K562 (cell line): ENCODE results near the gene NTS. TPM values are rescaled to one million over a fixed set of nuclear protein-coding genes. Genes with fewer than 3 reads are reported as not detected.

Experiments used
- ATAC-seq: fragments of 200-7000 bp; cut with Tn5 transposase; 3 replicates; pipeline ENCODE4 v1.9.1; 2020; ENCODE audit warnings: moderate library complexity
- BruUV-seq: library from RNA; stranded (reverse); fragments of 400-500 nt; replicated peaks from 2 replicates; lab custom pipeline; 2021; lab: Mats Ljungman, UMichigan
- CTCF ChIA-PET: fragments of 300-600 bp; formaldehyde crosslinking; extraction: SDS; loops from one replicate; lab custom pipeline; 2021; ENCODE audit warnings: low intra/inter-chr PET ratio; lab: Yijun Ruan, JAX
- POLR2A ChIA-PET: fragments of 300-600, 350-650 bp; sonication (Branson Sonifier 250); formaldehyde crosslinking; extraction: SDS; loops from one replicate; lab custom pipeline; 2021; ENCODE audit warnings: antibody characterized with exemption, inconsistent platforms; lab: Yijun Ruan, JAX
- DNase-seq, 4 experiments: peaks; one replicate each; pipeline versions ENCODE4 v3.0.0 to v3.0.0-alpha.2; 2011 to 2018; ENCODE audit warnings: low spot score in 3 of 4, mixed read lengths in 3 of 4; ENCODE audit errors: extremely low read depth in 1 of 4
- FAIRE-seq: peaks from 2 replicates; lab custom pipeline; 2011; peaks lifted over from hg19 to GRCh38; lab: Jason Lieb, UNC
- H2AFZ ChIP-seq: 2 replicates; pipeline ENCODE4 v1.6.0; 2011; ENCODE audit warnings: low read depth, low read length, control low read depth, inconsistent platforms
- H3K27ac ChIP-seq: fragments of 200-600 bp; 3 replicates; pipeline ENCODE4 v1.8.0; 2011; ENCODE audit warnings: low read depth, mild to moderate bottlenecking, control low read depth, inconsistent platforms, low read length, moderate library complexity, mixed read lengths; ENCODE audit errors: extremely low read depth
- H3K27me3 ChIP-seq, 2 experiments: fragments of 300-600 bp in 1 of 2; 2 replicates in 1 of 2; 3 replicates in 1 of 2; pipeline versions ENCODE4 v1.6.0 to v1.8.0; 2011; ENCODE audit warnings: inconsistent platforms in 2 of 2, low read length in 2 of 2, mild to moderate bottlenecking in 1 of 2, mixed read lengths in 1 of 2, moderate library complexity in 1 of 2; ENCODE audit not compliant: control insufficient read depth in 2 of 2, insufficient read depth in 2 of 2
- H3K36me3 ChIP-seq: fragments of 300-600 bp; 3 replicates; pipeline ENCODE4 v1.8.0; 2011; ENCODE audit warnings: mild to moderate bottlenecking, low read length, inconsistent platforms; ENCODE audit not compliant: control insufficient read depth, insufficient read depth
- H3K4me1 ChIP-seq, 2 experiments: fragments of 200-600 bp in 1 of 2; replicated peaks in 1 of 2; 2 replicates in 1 of 2; 3 replicates in 1 of 2; pipeline versions ENCODE4 v1.5.1 to v1.8.0; 2011; ENCODE audit warnings: inconsistent platforms in 2 of 2, low read length in 2 of 2, mild to moderate bottlenecking in 1 of 2, mixed read lengths in 1 of 2, moderate library complexity in 1 of 2; ENCODE audit not compliant: control insufficient read depth in 2 of 2, insufficient read depth in 2 of 2
- H3K4me2 ChIP-seq: 2 replicates; pipeline ENCODE4 v1.6.1; 2011; ENCODE audit warnings: low read length, control low read depth, inconsistent platforms, mixed read lengths; ENCODE audit not compliant: insufficient read depth
- H3K4me3 ChIP-seq: fragments of 200-600 bp; sonication (generic), shearing (Covaris generic); 2 replicates; pipeline ENCODE4 v1.5.1; 2016; ENCODE audit warnings: control low read depth, inconsistent platforms
- H3K79me2 ChIP-seq: fragments of 200-600 bp; 3 replicates; pipeline ENCODE4 v1.8.0; 2011; ENCODE audit warnings: low read length, inconsistent platforms; ENCODE audit not compliant: control insufficient read depth, insufficient read depth
- H3K9ac ChIP-seq, 2 experiments: 2 replicates each; pipeline versions ENCODE4 v1.6.0 to v1.6.1; 2011; ENCODE audit warnings: low read depth in 2 of 2, low read length in 2 of 2, control low read depth in 1 of 2, inconsistent platforms in 1 of 2, mild to moderate bottlenecking in 1 of 2, mixed read lengths in 1 of 2; ENCODE audit not compliant: insufficient read depth in 1 of 2
- H3K9me1 ChIP-seq: one replicate; pipeline ENCODE4 v1.6.0; 2011; ENCODE audit warnings: inconsistent platforms, mild to moderate bottlenecking, low read length, moderate library complexity; ENCODE audit not compliant: control insufficient read depth, insufficient read depth
- H3K9me3 ChIP-seq: replicated peaks from 2 replicates; pipeline ENCODE4 v1.5.1; 2011; ENCODE audit warnings: low read depth, low read length, inconsistent platforms; ENCODE audit not compliant: control insufficient read depth, insufficient read depth
- H4K20me1 ChIP-seq: replicated peaks from 2 replicates; pipeline ENCODE4 v1.6.1; 2011; ENCODE audit warnings: low read length, inconsistent platforms, mixed read lengths; ENCODE audit not compliant: control insufficient read depth, insufficient read depth
- BCL6 ChIP-seq: fragments of 250-450 bp; sonication (Bioruptor Pico); IDR thresholded peaks from 2 replicates; pipeline ENCODE4 v1.4.0; 2020
- HDAC1 ChIP-seq, 2 experiments: fragments of 450-650 bp; IDR thresholded peaks; 2 replicates each; pipeline ENCODE4 v1.6.1; 2016 to 2017; ENCODE audit warnings: inconsistent platforms in 1 of 2, mild to moderate bottlenecking in 1 of 2, moderate library complexity in 1 of 2
- KLF16 ChIP-seq: IDR thresholded peaks from 2 replicates; pipeline ENCODE4 v1.6.1; 2016; ENCODE audit warnings: antibody characterized with exemption
- NONO ChIP-seq, 2 experiments: fragments of 200-400 bp in 1 of 2; fragments of 450-650 bp in 1 of 2; formaldehyde crosslinking in 1 of 2; IDR thresholded peaks; 2 replicates each; pipeline ENCODE4 v1.6.1; 2017; ENCODE audit warnings: low read depth in 2 of 2, mild to moderate bottlenecking in 2 of 2, moderate library complexity in 2 of 2, low read length in 1 of 2
- NRF1 ChIP-seq, 2 experiments: fragments of 450-650 bp; IDR thresholded peaks in 1 of 2; conservative IDR thresholded peaks in 1 of 2; 2 replicates each; pipeline ENCODE4 v1.6.1; 2014; ENCODE audit warnings: mild to moderate bottlenecking in 2 of 2
- NUFIP1 ChIP-seq: fragments of 450-650 bp; IDR thresholded peaks from 2 replicates; pipeline ENCODE4 v1.6.1; 2018; ENCODE audit not compliant: partially characterized antibody
- PHF20 ChIP-seq: fragments of 450-650 bp; IDR thresholded peaks from 2 replicates; pipeline ENCODE4 v1.6.1; 2018; ENCODE audit not compliant: partially characterized antibody
- POLR3G ChIP-seq: IDR thresholded peaks from 2 replicates; pipeline ENCODE4 v1.6.1; 2011; ENCODE audit not compliant: insufficient read length, insufficient replicate concordance; ENCODE audit errors: extremely low read depth
- SMARCE1 ChIP-seq: fragments of 450-650 bp; IDR thresholded peaks from 2 replicates; pipeline ENCODE4 v1.7.1; 2016; ENCODE audit warnings: mild to moderate bottlenecking
- SRSF1 ChIP-seq: fragments of 200-400 bp; formaldehyde crosslinking; IDR thresholded peaks from 2 replicates; pipeline ENCODE4 v1.6.1; 2017; ENCODE audit warnings: mild to moderate bottlenecking, low read depth, low read length, moderate library complexity
- TOE1 ChIP-seq, 2 experiments: fragments of 450-650 bp in 1 of 2; sonication (generic) in 1 of 2; formaldehyde crosslinking in 1 of 2; IDR thresholded peaks; 2 replicates each; pipeline versions ENCODE4 v1.7.1 to v1.8.0; 2016 to 2022; ENCODE audit warnings: borderline replicate concordance in 2 of 2, mild to moderate bottlenecking in 2 of 2, antibody characterized with exemption in 1 of 2, inconsistent platforms in 1 of 2, low read depth in 1 of 2, missing genetic modification reagents in 1 of 2, moderate library complexity in 1 of 2
- TRIM24 ChIP-seq, 2 experiments: fragments of 450-650 bp; IDR thresholded peaks; 2 replicates each; pipeline ENCODE4 v1.6.1; 2016
- ZNF175 ChIP-seq: fragments of 200-800 bp; sonication (Bioruptor generic); IDR thresholded peaks from 2 replicates; pipeline ENCODE4 v1.6.1; 2016; ENCODE audit warnings: low read depth, mild to moderate bottlenecking, missing genetic modification characterization, missing compliant biosample characterization
- ZNF436 ChIP-seq: fragments of 250-450, 450-650 bp; sonication (Bioruptor Pico); formaldehyde crosslinking; IDR thresholded peaks from 2 replicates; pipeline ENCODE4 v1.7.0; 2020; ENCODE audit warnings: mild to moderate bottlenecking
- ZNF699 ChIP-seq: fragments of 250-450 bp; sonication (Bioruptor Pico); IDR thresholded peaks from 2 replicates; pipeline ENCODE4 v1.8.0; 2021; ENCODE audit warnings: mild to moderate bottlenecking, moderate library complexity; ENCODE audit not compliant: insufficient replicate concordance
- in situ Hi-C: fragments of 300-500 bp; cut with MboI; formaldehyde crosslinking; loops from 4 replicates; pipeline ENCODE4 v1.15.0; 2018; ENCODE audit warnings: inconsistent platforms, mixed read lengths
- intact Hi-C: fragments of 100-400 bp; cut with micrococcal nuclease; formaldehyde crosslinking; loops from 2 replicates; pipeline ENCODE4 v1.14.2; 2022
- polyA plus RNA-seq, 8 experiments: library from polyadenylated mRNA; depleted of rRNA in 4 of 8; stranded (reverse) in 5 of 8; unstranded in 3 of 8; fragments of >200 nt; fragmentation: Nextera tagmentation in 2 of 8; fragmentation: Illumina TruSeq in 1 of 8; extraction: Ambion mirVana in 2 of 8; extraction: Trizol in 1 of 8; gene quantifications; 2 replicates each; pipeline versions ENCODE4 v1.2.1 to v1.2.3, GENCODE V29; 2011 to 2014; ENCODE audit warnings: inconsistent platforms in 1 of 8, missing spikeins in 1 of 8
- total RNA-seq, 7 experiments: library from RNA; depleted of rRNA in 6 of 7; stranded (reverse); fragments of >200 nt in 6 of 7; fragmentation: Illumina TruSeq in 2 of 7; extraction: Trizol in 2 of 7; gene quantifications; 2 replicates each; pipeline versions ENCODE4 v1.2.1 to v1.2.3, GENCODE V29; 2011 to 2021; ENCODE audit warnings: low replicate concordance in 1 of 7
- TF ChIP-seq, protein P1 (sequence below): sonication (generic); formaldehyde crosslinking; IDR thresholded peaks from 2 replicates; pipeline ENCODE4 v1.8.0; 2023; ENCODE audit warnings: mild to moderate bottlenecking, missing genetic modification reagents
- TF ChIP-seq, protein P2 (sequence below): fragments of 250-450 bp; sonication (Bioruptor Pico); IDR thresholded peaks from 2 replicates; pipeline ENCODE4 v1.4.0; 2020
- TF ChIP-seq, protein P3 (sequence below): IDR thresholded peaks from 3 replicates; pipeline ENCODE4 v1.6.1; 2011; ENCODE audit warnings: borderline replicate concordance, mild to moderate bottlenecking; ENCODE audit not compliant: insufficient read length, insufficient read depth

The NTS gene
- total and polyA plus RNA-seq, 9 of the 15 experiments (the other 6 are each of a cell fraction or from before 2014, with no cell fraction given), result 0.09 to 3.4 (median 0.18) TPM; not detected in 2

- H3K36me3 ChIP-seq, result no peaks in the 10 kb centered on the region
- no peak for DNase-seq
- no peak overlapping the region for H3K27ac ChIP-seq
- H3K79me2 ChIP-seq, result no peaks in the 10 kb centered on the region
- in situ Hi-C loops (no loop called here), intact Hi-C loops (no loop called here)
- H3K4me2 ChIP-seq, result no peak overlapping the region
- no peaks in the 10 kb centered on the region for H3K4me1 ChIP-seq
- no peak for ATAC-seq
- no peaks in the 10 kb centered on the region for H4K20me1 ChIP-seq
- no peaks in the 10 kb centered on the region for H3K9me3 ChIP-seq
- no peaks in the 10 kb centered on the region for H3K27me3 ChIP-seq
- no TSS peak for BruUV-seq
- FAIRE-seq, result no peak
- CTCF ChIA-PET, result no interaction called here
- H3K4me3 ChIP-seq, result no peak overlapping the region
- H3K9ac ChIP-seq, result no peak overlapping the region
- TF ChIP-seq SMARCE1 (no peak), NRF1 (conservative IDR thresholded peaks at IDR 0.05 in 1 of 2, IDR thresholded peaks at IDR 0.05 in 1 of 2) (no peak), NONO (IDR thresholded peaks at IDR 0.05; ENCODE audit: low read depth in 2 of 2, low read length in 1 of 2) (no peak), NUFIP1 (no peak), TOE1 (IDR thresholded peaks at IDR 0.05; ENCODE audit: borderline replicate concordance) (no peak), TOE1 (CRISPR knock-in tag; IDR thresholded peaks at IDR 0.05; ENCODE audit: borderline replicate concordance, low read depth) (no peak), KLF16 (no peak), PHF20 (no peak), ZNF699 (no peak), SRSF1 (no peak), POLR3G (no peak), ZNF175 (CRISPR knock-in tag) (no peak), ZNF436 (CRISPR knock-in tag) (no peak), BCL6 (CRISPR knock-in tag) (no peak), TRIM24 (IDR thresholded peaks at IDR 0.05) (no peak), HDAC1 (IDR thresholded peaks at IDR 0.05) (no peak)
- TF ChIP-seq, protein P1, sequence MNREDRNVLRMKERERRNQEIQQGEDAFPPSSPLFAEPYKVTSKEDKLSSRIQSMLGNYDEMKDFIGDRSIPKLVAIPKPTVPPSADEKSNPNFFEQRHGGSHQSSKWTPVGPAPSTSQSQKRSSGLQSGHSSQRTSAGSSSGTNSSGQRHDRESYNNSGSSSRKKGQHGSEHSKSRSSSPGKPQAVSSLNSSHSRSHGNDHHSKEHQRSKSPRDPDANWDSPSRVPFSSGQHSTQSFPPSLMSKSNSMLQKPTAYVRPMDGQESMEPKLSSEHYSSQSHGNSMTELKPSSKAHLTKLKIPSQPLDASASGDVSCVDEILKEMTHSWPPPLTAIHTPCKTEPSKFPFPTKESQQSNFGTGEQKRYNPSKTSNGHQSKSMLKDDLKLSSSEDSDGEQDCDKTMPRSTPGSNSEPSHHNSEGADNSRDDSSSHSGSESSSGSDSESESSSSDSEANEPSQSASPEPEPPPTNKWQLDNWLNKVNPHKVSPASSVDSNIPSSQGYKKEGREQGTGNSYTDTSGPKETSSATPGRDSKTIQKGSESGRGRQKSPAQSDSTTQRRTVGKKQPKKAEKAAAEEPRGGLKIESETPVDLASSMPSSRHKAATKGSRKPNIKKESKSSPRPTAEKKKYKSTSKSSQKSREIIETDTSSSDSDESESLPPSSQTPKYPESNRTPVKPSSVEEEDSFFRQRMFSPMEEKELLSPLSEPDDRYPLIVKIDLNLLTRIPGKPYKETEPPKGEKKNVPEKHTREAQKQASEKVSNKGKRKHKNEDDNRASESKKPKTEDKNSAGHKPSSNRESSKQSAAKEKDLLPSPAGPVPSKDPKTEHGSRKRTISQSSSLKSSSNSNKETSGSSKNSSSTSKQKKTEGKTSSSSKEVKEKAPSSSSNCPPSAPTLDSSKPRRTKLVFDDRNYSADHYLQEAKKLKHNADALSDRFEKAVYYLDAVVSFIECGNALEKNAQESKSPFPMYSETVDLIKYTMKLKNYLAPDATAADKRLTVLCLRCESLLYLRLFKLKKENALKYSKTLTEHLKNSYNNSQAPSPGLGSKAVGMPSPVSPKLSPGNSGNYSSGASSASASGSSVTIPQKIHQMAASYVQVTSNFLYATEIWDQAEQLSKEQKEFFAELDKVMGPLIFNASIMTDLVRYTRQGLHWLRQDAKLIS (CRISPR knock-in tag), result no peak
- TF ChIP-seq, protein P2, sequence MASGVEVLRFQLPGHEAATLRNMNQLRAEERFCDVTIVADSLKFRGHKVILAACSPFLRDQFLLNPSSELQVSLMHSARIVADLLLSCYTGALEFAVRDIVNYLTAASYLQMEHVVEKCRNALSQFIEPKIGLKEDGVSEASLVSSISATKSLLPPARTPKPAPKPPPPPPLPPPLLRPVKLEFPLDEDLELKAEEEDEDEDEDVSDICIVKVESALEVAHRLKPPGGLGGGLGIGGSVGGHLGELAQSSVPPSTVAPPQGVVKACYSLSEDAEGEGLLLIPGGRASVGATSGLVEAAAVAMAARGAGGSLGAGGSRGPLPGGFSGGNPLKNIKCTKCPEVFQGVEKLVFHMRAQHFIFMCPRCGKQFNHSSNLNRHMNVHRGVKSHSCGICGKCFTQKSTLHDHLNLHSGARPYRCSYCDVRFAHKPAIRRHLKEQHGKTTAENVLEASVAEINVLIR (CRISPR knock-in tag), result no peak
- TF ChIP-seq, protein P3, sequence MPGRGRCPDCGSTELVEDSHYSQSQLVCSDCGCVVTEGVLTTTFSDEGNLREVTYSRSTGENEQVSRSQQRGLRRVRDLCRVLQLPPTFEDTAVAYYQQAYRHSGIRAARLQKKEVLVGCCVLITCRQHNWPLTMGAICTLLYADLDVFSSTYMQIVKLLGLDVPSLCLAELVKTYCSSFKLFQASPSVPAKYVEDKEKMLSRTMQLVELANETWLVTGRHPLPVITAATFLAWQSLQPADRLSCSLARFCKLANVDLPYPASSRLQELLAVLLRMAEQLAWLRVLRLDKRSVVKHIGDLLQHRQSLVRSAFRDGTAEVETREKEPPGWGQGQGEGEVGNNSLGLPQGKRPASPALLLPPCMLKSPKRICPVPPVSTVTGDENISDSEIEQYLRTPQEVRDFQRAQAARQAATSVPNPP, result no peak
- POLR2A ChIA-PET, result no interaction called here
- H3K9me1 ChIP-seq, result no peaks in the 10 kb centered on the region
- H2AFZ ChIP-seq, result no peak overlapping the region
Observed at GRCh38 chr12:85825746-85826145, 48.3 kb upstream of the NTS start.
